Esophagus muscularis mucosa (tissue), 4 donors: Measurements from ENCODE around the gene ACVR1B. TPM values are rescaled to one million over a fixed set of nuclear protein-coding genes. Genes with fewer than 3 reads are reported as not detected.

Source experiments
- DNase-seq: peaks from one replicate; pipeline ENCODE4 v3.0.0-alpha.2; 2017; ENCODE audit errors: extremely low spot score
- H3K27ac ChIP-seq, 4 donors: fragments of 200-600 bp; sonication (generic); replicated peaks in 1 of 4; 1 replicate in 3 of 4; 2 replicates in 1 of 4; pipeline ENCODE4 v1.5.1; 2016 to 2019; ENCODE audit warnings: mild to moderate bottlenecking in 1 of 4
- H3K27me3 ChIP-seq, 4 donors: fragments of 200-600 bp; sonication (generic); one replicate each; pipeline versions ENCODE4 v1.5.1 to v1.6.0; 2016 to 2019
- H3K36me3 ChIP-seq, 4 donors: fragments of 200-600 bp; sonication (generic); one replicate each; pipeline ENCODE4 v1.5.1; 2016 to 2019
- H3K4me1 ChIP-seq, 4 donors: fragments of 200-600 bp; sonication (generic); one replicate each; pipeline ENCODE4 v1.5.1; 2016 to 2019
- H3K4me3 ChIP-seq, 4 donors: fragments of 200-600 bp; sonication (generic); 1 replicate in 2 of 4; 2 replicates in 2 of 4; pipeline ENCODE4 v1.5.1; 2016 to 2019; ENCODE audit warnings: mild to moderate bottlenecking in 4 of 4, moderate library complexity in 1 of 4
- H3K9me3 ChIP-seq, 4 donors: fragments of 200-600 bp; sonication (generic); 1 replicate in 3 of 4; 2 replicates in 1 of 4; pipeline ENCODE4 v1.5.1; 2016 to 2019
- EP300 ChIP-seq: sonication (generic); formaldehyde crosslinking; IDR thresholded peaks from one replicate; pipeline ENCODE4 v1.6.1; 2017; ENCODE audit warnings: antibody characterized with exemption
- POLR2A ChIP-seq: fragments of 450-650 bp; IDR thresholded peaks from one replicate; pipeline ENCODE4 v1.6.1; 2017; ENCODE audit warnings: antibody characterized with exemption, moderate library complexity, mild to moderate bottlenecking, low read depth
- POLR2AphosphoS5 ChIP-seq, 2 donors: sonication (generic); formaldehyde crosslinking; IDR thresholded peaks; one replicate each; pipeline ENCODE4 v1.6.1; 2017; ENCODE audit warnings: antibody characterized with exemption in 2 of 2
- WGBS: methylation state at CpG from one replicate; pipeline ENCODE4 v1.1.5; 2018; 5-methylcytosine and 5-hydroxymethylcytosine counted together
- intact Hi-C: fragments of 100-400 bp; cut with DNase I; formaldehyde crosslinking; loops from one replicate; pipeline ENCODE4 v1.15.1; 2023
- total RNA-seq, 4 donors: library from RNA; depleted of rRNA; stranded (reverse); fragments of >200 nt; gene quantifications; one replicate each; pipeline versions ENCODE4 v1.1.0 to v1.2.1, GENCODE V29; 2016
- TF ChIP-seq, protein P1 (sequence below), 3 experiments: fragments of 200-600 bp in 2 of 3; fragments of 450-650 bp in 1 of 3; sonication (generic) in 2 of 3; IDR thresholded peaks; one replicate each; pipeline ENCODE4 v1.5.1; 2017 to 2019; ENCODE audit warnings: antibody characterized with exemption in 3 of 3, mild to moderate bottlenecking in 2 of 3, moderate library complexity in 1 of 3

Gene ACVR1B
- total RNA-seq, 4 donors from 2014 or later = 9.1 to 22.4 (median 13.9) TPM

DNA sequence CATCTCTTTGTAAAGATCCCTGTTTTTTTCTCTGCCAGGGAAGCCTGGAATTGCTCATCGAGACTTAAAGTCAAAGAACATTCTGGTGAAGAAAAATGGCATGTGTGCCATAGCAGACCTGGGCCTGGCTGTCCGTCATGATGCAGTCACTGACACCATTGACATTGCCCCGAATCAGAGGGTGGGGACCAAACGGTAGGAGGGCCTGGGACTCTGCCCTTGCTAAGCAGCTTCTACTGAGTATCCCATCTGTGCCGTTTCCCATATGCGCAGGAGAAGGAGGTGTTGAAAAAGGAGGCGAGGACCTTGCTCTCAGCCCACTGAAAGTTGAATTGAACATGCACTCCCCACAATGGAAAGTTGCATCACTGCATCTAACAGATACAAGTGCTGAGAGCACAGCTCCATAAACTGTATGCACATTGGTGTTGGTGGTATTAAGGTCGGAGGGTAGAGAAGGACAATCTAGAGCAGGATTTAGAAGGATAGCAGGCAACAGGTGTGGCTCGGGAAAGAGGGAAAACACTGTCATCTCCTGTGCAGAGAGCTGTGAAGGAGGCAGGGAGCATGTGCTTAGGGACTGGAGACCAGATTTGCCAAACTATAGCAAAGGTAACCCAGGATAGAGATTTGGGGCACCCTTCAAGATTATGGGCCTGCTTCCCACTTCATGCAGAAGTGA is 33.8 kb downstream of the ACVR1B start:
- no peak for DNase-seq
- 91% methylated on average over 9 of the region's 9 CpGs for WGBS
- no peak overlapping the region for H3K4me3 ChIP-seq
- TF ChIP-seq, protein P1, sequence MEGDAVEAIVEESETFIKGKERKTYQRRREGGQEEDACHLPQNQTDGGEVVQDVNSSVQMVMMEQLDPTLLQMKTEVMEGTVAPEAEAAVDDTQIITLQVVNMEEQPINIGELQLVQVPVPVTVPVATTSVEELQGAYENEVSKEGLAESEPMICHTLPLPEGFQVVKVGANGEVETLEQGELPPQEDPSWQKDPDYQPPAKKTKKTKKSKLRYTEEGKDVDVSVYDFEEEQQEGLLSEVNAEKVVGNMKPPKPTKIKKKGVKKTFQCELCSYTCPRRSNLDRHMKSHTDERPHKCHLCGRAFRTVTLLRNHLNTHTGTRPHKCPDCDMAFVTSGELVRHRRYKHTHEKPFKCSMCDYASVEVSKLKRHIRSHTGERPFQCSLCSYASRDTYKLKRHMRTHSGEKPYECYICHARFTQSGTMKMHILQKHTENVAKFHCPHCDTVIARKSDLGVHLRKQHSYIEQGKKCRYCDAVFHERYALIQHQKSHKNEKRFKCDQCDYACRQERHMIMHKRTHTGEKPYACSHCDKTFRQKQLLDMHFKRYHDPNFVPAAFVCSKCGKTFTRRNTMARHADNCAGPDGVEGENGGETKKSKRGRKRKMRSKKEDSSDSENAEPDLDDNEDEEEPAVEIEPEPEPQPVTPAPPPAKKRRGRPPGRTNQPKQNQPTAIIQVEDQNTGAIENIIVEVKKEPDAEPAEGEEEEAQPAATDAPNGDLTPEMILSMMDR (IDR thresholded peaks at IDR 0.05) = no peak
- TF ChIP-seq POLR2A = no peak
- no peak for TF ChIP-seq POLR2AphosphoS5 (IDR thresholded peaks at IDR 0.05)
- TF ChIP-seq EP300 = no peak
- H3K36me3 ChIP-seq = peaks cover 27 to 98% (median 82%) of the 10 kb centered on the region in 4 donors
- H3K27me3 ChIP-seq = no peaks in the 10 kb centered on the region
- H3K27ac ChIP-seq = no peak overlapping the region
- no peaks in the 10 kb centered on the region for H3K9me3 ChIP-seq
- intact Hi-C loops = no loop called here
- H3K4me1 ChIP-seq = peaks cover 0 to 5% (median 0%) of the 10 kb centered on the region in 4 donors

DNA sequence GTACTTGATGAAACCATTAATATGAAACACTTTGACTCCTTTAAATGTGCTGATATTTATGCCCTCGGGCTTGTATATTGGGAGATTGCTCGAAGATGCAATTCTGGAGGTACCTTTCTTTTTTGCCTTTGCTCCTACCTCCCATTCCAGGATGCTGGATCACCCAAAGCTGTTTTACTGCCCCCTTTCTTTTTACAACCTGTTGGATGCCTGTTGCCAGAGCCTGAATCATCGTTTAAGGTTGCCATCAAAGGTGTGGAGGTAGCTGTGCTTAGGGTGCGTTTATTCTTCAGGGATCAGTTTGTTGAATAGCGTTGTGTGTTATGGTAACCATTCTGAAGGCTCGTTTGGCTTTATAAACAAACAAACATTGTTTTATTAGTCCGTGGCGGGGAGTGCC is 35.3 kb downstream of the ACVR1B start:
- H3K4me1 ChIP-seq = no peaks in the 10 kb centered on the region
- H3K36me3 ChIP-seq = peaks cover 26 to 98% (median 77%) of the 10 kb centered on the region in 4 donors
- no peak for DNase-seq
- H3K27me3 ChIP-seq = no peaks in the 10 kb centered on the region
- intact Hi-C loops = no loop called here
- 90% methylated on average over 8 of the region's 8 CpGs for WGBS
- no peak overlapping the region for H3K4me3 ChIP-seq
- no peak overlapping the region for H3K27ac ChIP-seq
- no peaks in the 10 kb centered on the region for H3K9me3 ChIP-seq
- TF ChIP-seq POLR2A (no peak), POLR2AphosphoS5 (IDR thresholded peaks at IDR 0.05) (no peak), EP300 (no peak)
- TF ChIP-seq, protein P1 (IDR thresholded peaks at IDR 0.05) = no peak

DNA sequence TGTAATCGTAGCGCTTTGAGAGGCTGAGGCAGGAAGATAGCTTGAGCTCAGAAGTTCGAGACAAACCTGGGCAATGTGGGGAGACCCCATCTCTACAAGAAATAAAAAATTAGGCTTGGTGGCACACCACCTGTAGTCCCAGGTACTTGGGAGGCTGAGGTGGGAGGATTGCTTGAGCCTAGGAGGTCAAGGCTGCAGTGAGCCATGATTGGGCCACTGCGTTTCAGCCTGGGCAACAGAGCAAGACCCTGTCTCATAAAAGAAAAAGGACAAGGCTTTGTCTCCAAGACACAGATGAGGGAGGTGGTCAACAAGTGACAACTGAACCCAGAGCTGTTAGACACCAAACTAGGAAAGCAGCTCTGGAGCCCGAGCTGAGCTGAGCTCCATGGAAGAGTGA is 40.7 kb downstream of the ACVR1B start:
- intact Hi-C loops = no loop called here
- Histone ChIP-seq H3K4me3 (no peak overlapping the region), H3K4me1 (peaks cover 0 to 4% (median 1%) of the 10 kb centered on the region in 4 donors), H3K27me3 (no peaks in the 10 kb centered on the region), H3K27ac (no peak overlapping the region), H3K36me3 (peaks cover 8 to 87% (median 66%) of the 10 kb centered on the region in 4 donors), H3K9me3 (no peaks in the 10 kb centered on the region)
- DNase-seq = no peak
- TF ChIP-seq POLR2AphosphoS5 (IDR thresholded peaks at IDR 0.05) (no peak), EP300 (no peak), POLR2A (no peak)
- TF ChIP-seq, protein P1 (IDR thresholded peaks at IDR 0.05) = no peak
- 93% methylated on average over 5 of the region's 5 CpGs for WGBS

DNA sequence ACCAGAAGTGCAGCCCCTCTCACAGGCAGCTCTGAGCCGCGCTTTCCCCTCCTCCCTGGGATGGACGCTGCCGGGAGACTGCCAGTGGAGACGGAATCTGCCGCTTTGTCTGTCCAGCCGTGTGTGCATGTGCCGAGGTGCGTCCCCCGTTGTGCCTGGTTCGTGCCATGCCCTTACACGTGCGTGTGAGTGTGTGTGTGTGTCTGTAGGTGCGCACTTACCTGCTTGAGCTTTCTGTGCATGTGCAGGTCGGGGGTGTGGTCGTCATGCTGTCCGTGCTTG is 43.0 kb downstream of the ACVR1B start:
- no peak for DNase-seq
- intact Hi-C loops = no loop called here
- Histone ChIP-seq H3K27ac (no peak overlapping the region), H3K27me3 (no peaks in the 10 kb centered on the region), H3K36me3 (peaks cover 8 to 66% (median 55%) of the 10 kb centered on the region in 4 donors), H3K4me1 (peaks cover 0 to 4% (median 1%) of the 10 kb centered on the region in 4 donors), H3K9me3 (no peaks in the 10 kb centered on the region), H3K4me3 (no peak overlapping the region)
- WGBS = 84% methylated on average over 7 of the region's 17 CpGs
- TF ChIP-seq, protein P1 (IDR thresholded peaks at IDR 0.05) = no peak
- no peak for TF ChIP-seq POLR2AphosphoS5 (IDR thresholded peaks at IDR 0.05)
- no peak for TF ChIP-seq POLR2A
- no peak for TF ChIP-seq EP300

DNA sequence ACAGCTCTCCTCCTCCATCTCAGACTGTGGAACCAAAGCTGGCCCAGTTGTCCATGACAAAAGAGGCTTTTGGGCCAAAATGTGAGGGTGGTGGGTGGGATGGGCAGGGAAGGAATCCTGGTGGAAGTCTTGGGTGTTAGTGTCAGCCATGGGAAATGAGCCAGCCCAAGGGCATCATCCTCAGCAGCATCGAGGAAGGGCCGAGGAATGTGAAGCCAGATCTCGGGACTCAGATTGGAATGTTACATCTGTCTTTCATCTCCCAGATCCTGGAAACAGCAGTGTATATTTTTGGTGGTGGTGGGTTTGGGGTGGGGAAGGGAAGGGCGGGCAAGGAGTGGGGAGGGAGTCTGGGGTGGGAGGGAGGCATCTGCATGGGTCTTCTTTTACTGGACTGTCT is 43.5 kb downstream of the ACVR1B start:
- Histone ChIP-seq H3K4me3 (no peak overlapping the region), H3K4me1 (peaks cover 0 to 4% (median 1%) of the 10 kb centered on the region in 4 donors), H3K36me3 (peaks cover 8 to 61% (median 53%) of the 10 kb centered on the region in 4 donors), H3K9me3 (no peaks in the 10 kb centered on the region), H3K27ac (no peak overlapping the region), H3K27me3 (no peaks in the 10 kb centered on the region)
- TF ChIP-seq POLR2AphosphoS5 (IDR thresholded peaks at IDR 0.05) = no peak
- TF ChIP-seq POLR2A = no peak
- TF ChIP-seq, protein P1 (IDR thresholded peaks at IDR 0.05) = no peak
- no peak for TF ChIP-seq EP300
- WGBS = 53% methylated on average over 2 of the region's 4 CpGs
- intact Hi-C loops = loop anchor here (5.0 kb wide), 1 partner anchor 127 kb away; no protein-coding TSS in a partner anchor
- DNase-seq = no peak
